Hair follicle dermal papilla cell (primary cell): ENCODE results near the gene TLNRD1. TPM values are rescaled to one million over a fixed set of nuclear protein-coding genes. Genes with fewer than 3 reads are reported as not detected.

ENCODE experiments used
- small RNA-seq: library from RNA; depleted of rRNA; stranded (forward); fragments of <200 nt; gene quantifications from one replicate; pipeline ENCODE3, GENCODE V24; 2012
- total RNA-seq: library from RNA; depleted of rRNA; stranded (reverse); fragments of >200 nt; gene quantifications from 2 replicates; pipeline ENCODE4 v1.2.3, GENCODE V29; 2012

Gene TLNRD1
- 13.7 and 15.3 TPM in 2 replicates for total RNA-seq

GRCh38 chr15:81000624-81001151 is at the start of gene TLNRD1:
Gene TLNRD1 (plus strand): TSS chr15:81000923. CDS start chr15:81002272, 1,349 bp downstream.

DNA sequence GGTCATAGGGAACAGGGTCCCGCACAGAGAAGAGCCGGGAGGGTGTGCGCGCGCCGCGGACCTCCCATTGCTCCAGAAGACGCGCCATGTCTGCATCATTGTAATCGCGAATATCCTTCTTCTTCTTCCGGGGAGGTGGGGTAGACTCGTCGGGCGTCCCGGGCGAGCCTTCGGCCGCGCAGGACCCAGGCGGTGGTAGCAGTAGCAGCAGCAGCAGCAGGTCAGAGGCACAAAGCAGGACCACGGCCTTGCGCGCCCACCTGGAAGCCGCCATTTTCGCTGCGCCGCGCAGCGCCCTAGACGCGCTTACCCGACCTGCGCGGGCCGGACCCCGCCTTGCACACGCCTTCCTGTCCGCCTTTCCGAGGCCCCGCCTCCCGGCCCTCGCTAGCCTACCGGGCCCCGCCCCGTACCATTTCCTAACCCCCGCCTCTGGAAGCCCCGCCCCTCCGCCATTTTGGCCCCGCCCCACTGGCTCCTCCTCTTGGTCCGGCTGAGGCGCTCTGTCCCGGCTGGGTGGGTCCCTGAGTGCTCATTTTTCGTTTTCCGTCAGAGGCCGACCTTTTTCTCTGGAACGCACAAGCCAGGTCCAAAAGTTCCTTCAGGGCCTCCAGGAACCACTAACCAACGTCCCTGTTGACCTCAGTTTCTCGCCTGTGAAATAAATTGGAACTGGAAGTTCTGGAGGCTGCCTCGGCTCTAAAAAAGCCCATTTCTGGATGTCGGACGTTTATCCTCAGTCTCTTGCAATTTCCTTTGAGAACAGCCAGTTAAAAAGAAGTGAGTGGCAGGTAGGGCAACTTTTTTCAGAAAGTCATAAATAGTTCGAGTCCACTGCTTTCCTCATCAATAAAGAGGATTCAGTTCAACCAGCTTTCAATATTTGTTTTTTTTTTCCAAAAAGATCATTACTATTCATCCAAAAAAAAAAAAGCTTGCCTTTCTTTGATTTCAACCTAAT is 10.9 kb upstream of the TLNRD1 start, which contains the start of gene MESD:
Gene MESD, minus strand, starts transcription at position 302 of the 961 bp plus-strand sequence. Its CDS starts 28 bp downstream, at position 274.

Small RNA genes lying within 50 kb of the gene (small RNA-seq; reads per million reads assigned to genes)
- gene MIR4514, result not detected

Other genes with a start within 250 kb of the TLNRD1 start
- 408 and 1,053 TPM in 2 replicates for gene CEMIP, start 221.6 kb upstream of the TLNRD1 start, total RNA-seq
- gene MESD, start 11.1 kb upstream of the TLNRD1 start, total RNA-seq, result 17.9 and 18.5 TPM in 2 replicates
- 0.12 and 0.32 TPM in 2 replicates for gene CFAP161, start 133.3 kb downstream of the TLNRD1 start, total RNA-seq
- 0.97 and 1.1 TPM in 2 replicates for gene IL16, start 196.0 kb downstream of the TLNRD1 start, total RNA-seq